B cell (primary cell): ENCODE data around the gene DNAJC15. TPM values are rescaled to one million over a fixed set of nuclear protein-coding genes. Genes with fewer than 3 reads are reported as not detected.

Experiments
- ATAC-seq: fragments of 200-7000 bp; cut with Tn5 transposase; one replicate; pipeline ENCODE4 v1.10.0; 2021; ENCODE audit warnings: low read depth, mild to moderate bottlenecking, moderate number of reproducible peaks, moderate library complexity
- CTCF ChIA-PET: fragments of 350-600 bp; sonication (Branson Sonifier 250); formaldehyde crosslinking; loops from one replicate; lab custom pipeline; 2021; ENCODE audit warnings: antibody characterized with exemption, inconsistent platforms; lab: Charles Lee
- POLR2A ChIA-PET: fragments of 350-600 bp; sonication (Branson Sonifier 250); formaldehyde crosslinking; loops from one replicate; lab custom pipeline; 2021; ENCODE audit warnings: antibody characterized with exemption; lab: Charles Lee
- DNase-seq: peaks from one replicate; pipeline ENCODE4 v3.0.0; 2013
- H2AFZ ChIP-seq: 2 replicates; pipeline ENCODE4 v1.6.1; 2012; ENCODE audit warnings: mild to moderate bottlenecking, low read depth, low read length; ENCODE audit not compliant: insufficient read depth, poor library complexity, severe bottlenecking
- H3K27ac ChIP-seq, 2 donors: 1 replicate in 1 of 2; 2 replicates in 1 of 2; pipeline ENCODE4 v1.5.1; 2012 to 2013; ENCODE audit warnings: low read length in 2 of 2, mild to moderate bottlenecking in 2 of 2, moderate library complexity in 1 of 2
- H3K27me3 ChIP-seq, 4 experiments: fragments of 200-600 bp in 1 of 4; sonication (generic) in 1 of 4; replicated peaks in 1 of 4; 1 replicate in 2 of 4; 2 replicates in 2 of 4; pipeline versions ENCODE4 v1.6.1 to v1.7.0; 2013 to 2016; ENCODE audit warnings: low read length in 3 of 4, mild to moderate bottlenecking in 2 of 4, mixed read lengths in 1 of 4, moderate library complexity in 1 of 4; ENCODE audit not compliant: insufficient read depth in 4 of 4, control insufficient read depth in 3 of 4; ENCODE audit errors: control extremely low read depth in 1 of 4
- H3K36me3 ChIP-seq, 2 experiments: replicated peaks in 1 of 2; 1 replicate in 1 of 2; 2 replicates in 1 of 2; pipeline versions ENCODE4 v1.6.1 to v1.7.1; 2013; ENCODE audit warnings: low read length in 1 of 2; ENCODE audit not compliant: insufficient read depth in 2 of 2, control insufficient read depth in 1 of 2; ENCODE audit errors: control extremely low read depth in 1 of 2, extremely low read depth in 1 of 2
- H3K4me1 ChIP-seq, 2 donors: fragments of 200-600 bp in 1 of 2; sonication (generic) in 1 of 2; 1 replicate in 1 of 2; 2 replicates in 1 of 2; pipeline versions ENCODE4 v1.5.1 to v1.6.1; 2013 to 2017; ENCODE audit warnings: low read length in 2 of 2; ENCODE audit not compliant: control insufficient read depth in 2 of 2, insufficient read depth in 2 of 2
- H3K4me2 ChIP-seq: replicated peaks from 2 replicates; pipeline ENCODE3; 2012; ENCODE audit warnings: mild to moderate bottlenecking, low read depth, low read length; ENCODE audit not compliant: poor library complexity, severe bottlenecking
- H3K4me3 ChIP-seq, 5 experiments: fragments of 200-600 bp in 1 of 5; sonication (generic) in 1 of 5; 1 replicate in 3 of 5; 2 replicates in 2 of 5; pipeline versions ENCODE4 v1.5.1 to v1.7.0; 2011 to 2016; ENCODE audit warnings: low read length in 4 of 5, mild to moderate bottlenecking in 4 of 5, low read depth in 2 of 5, control low read depth in 1 of 5, moderate library complexity in 1 of 5; ENCODE audit not compliant: insufficient read depth in 1 of 5; ENCODE audit errors: control extremely low read depth in 1 of 5, extremely low read depth in 1 of 5
- H3K79me2 ChIP-seq: fragments of 200-600 bp; sonication (generic); one replicate; pipeline ENCODE4 v1.6.0; 2016; ENCODE audit warnings: low read length; ENCODE audit not compliant: control insufficient read depth, insufficient read depth
- H3K9ac ChIP-seq: fragments of 200-600 bp; sonication (generic); 2 replicates; pipeline ENCODE4 v1.6.1; 2017; ENCODE audit warnings: mild to moderate bottlenecking, low read length, moderate library complexity
- H3K9me3 ChIP-seq, 3 donors: one replicate each; pipeline versions ENCODE4 v1.6.1 to v1.7.1; 2013; ENCODE audit warnings: low read length in 2 of 3; ENCODE audit not compliant: control insufficient read depth in 2 of 3, insufficient read depth in 1 of 3; ENCODE audit errors: control extremely low read depth in 1 of 3
- H4K20me1 ChIP-seq: 2 replicates; pipeline ENCODE4 v1.6.0; 2012; ENCODE audit warnings: mild to moderate bottlenecking, low read length; ENCODE audit not compliant: insufficient read depth, control insufficient read depth, poor library complexity, severe bottlenecking
- H3K27ac Mint-ChIP-seq: one replicate; pipeline ENCODE4 v1.8.0; 2021; ENCODE audit warnings: mixed read lengths
- H3K27me3 Mint-ChIP-seq: one replicate; pipeline ENCODE4 v1.8.0; 2021; ENCODE audit warnings: mixed read lengths
- H3K4me1 Mint-ChIP-seq: one replicate; pipeline ENCODE4 v1.8.0; 2021; ENCODE audit warnings: mixed read lengths
- H3K4me3 Mint-ChIP-seq: one replicate; pipeline ENCODE4 v1.8.0; 2021; ENCODE audit warnings: mixed read lengths
- H3K9me3 Mint-ChIP-seq: one replicate; pipeline ENCODE4 v1.8.0; 2022; ENCODE audit warnings: mixed read lengths; ENCODE audit not compliant: insufficient read depth
- EZH2 ChIP-seq: IDR thresholded peaks from 2 replicates; pipeline ENCODE4 v1.6.1; 2012; ENCODE audit warnings: borderline replicate concordance, low read depth, mild to moderate bottlenecking, moderate library complexity, low read length; ENCODE audit not compliant: insufficient read depth, poor library complexity, severe bottlenecking
- WGBS: methylation state at CpG from one replicate; pipeline ENCODE4 v1.1.5; 2013; ENCODE audit warnings: missing lambda C conversion rate; ENCODE audit not compliant: insufficient coverage; 5-methylcytosine and 5-hydroxymethylcytosine counted together
- intact Hi-C: fragments of 100-400 bp; cut with micrococcal nuclease; formaldehyde crosslinking; loops from one replicate; pipeline ENCODE4 v1.10.0; 2022
- polyA minus RNA-seq: library from RNA; depleted of rRNA, polyadenylated mRNA; stranded (reverse); fragments of >200 nt; gene quantifications from 2 replicates; pipeline ENCODE4 v1.2.3, GENCODE V29; 2012
- polyA plus RNA-seq: library from polyadenylated mRNA; depleted of rRNA; stranded (reverse); fragments of >200 nt; gene quantifications from 2 replicates; pipeline ENCODE4 v1.2.3, GENCODE V29; 2012
- total RNA-seq, 2 donors: library from RNA; stranded (reverse); fragments of 120-200 nt in 1 of 2; gene quantifications; 1 replicate in 1 of 2; 2 replicates in 1 of 2; pipeline versions ENCODE4 v1.2.3 to v1.2.4, GENCODE V29; 2013 to 2022
- TF ChIP-seq, protein P1 (sequence below): fragments of 200-600 bp; IDR thresholded peaks from one replicate; pipeline ENCODE4 v1.8.0; 2022; ENCODE audit warnings: antibody characterized with exemption, mild to moderate bottlenecking

Gene DNAJC15
- total RNA-seq = 13.5 and 15.2 TPM in 2 replicates
- total RNA-seq (2013) = 16.6 TPM
- 11.5 and 11.8 TPM in 2 replicates for polyA plus RNA-seq
- 1.9 and 11.2 TPM in 2 replicates for polyA minus RNA-seq

DNA sequence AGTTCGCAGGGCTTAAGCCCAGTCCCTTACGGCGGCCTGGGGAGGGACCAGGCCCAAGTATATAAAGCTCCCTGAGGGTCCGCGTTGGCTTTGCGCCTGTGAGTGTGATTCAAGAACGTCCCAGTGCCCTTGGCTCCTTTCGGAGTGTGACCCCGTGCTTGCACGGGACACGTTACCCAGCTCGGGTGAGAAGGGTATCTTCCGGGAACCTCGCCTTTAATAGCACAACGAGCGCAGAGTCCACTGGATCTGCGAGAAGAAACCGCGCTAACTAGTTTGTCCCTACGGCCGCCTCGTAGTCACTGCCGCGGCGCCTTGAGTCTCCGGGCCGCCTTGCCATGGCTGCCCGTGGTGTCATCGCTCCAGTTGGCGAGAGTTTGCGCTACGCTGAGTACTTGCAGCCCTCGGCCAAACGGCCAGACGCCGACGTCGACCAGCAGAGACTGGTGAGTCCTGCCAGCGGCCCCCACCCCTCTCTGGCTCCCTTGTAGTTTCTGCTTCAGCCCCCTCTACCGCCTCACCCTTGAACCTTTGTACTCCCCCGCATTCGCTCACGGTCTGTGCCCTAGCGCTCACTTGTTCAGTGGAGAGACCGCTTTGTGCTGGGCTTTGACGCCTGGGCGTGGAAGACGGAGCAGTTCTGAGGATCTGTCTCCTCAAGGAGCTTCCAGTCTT, at the start of gene DNAJC15:
TSS of gene DNAJC15 (plus strand) at position 298 of the 675 bp plus-strand sequence. CDS start at position 339, 41 bp downstream.
- Histone ChIP-seq H3K4me2 (peak within 1 kb of the TSS; percentile 87), H3K9ac (peak within 1 kb of the TSS; percentile 89), H2AFZ (peak within 1 kb of the TSS; percentile 92), H3K79me2 (peaks cover 54% of the 10 kb centered on the region), H3K9me3 (no peaks in the 10 kb centered on the region), H4K20me1 (no peaks in the 10 kb centered on the region), H3K4me3 (peak within 1 kb of the TSS; percentile 67 to 89 (median 70)), H3K27me3 (no peaks in the 10 kb centered on the region), H3K27ac (peak within 1 kb of the TSS; percentile 81 to 87), H3K4me1 (peaks cover 25 to 26% of the 10 kb centered on the region in 2 donors), H3K36me3 (peaks cover 4 to 6% of the 10 kb centered on the region in 2 experiments)
- CTCF ChIA-PET = interaction anchor here (0.7 to 3.8 kb wide), 19 partner anchors 10 to 778 kb away, joined by 3 to 24 read pairs (median 5); partner anchors contain the start of gene EPSTI1
- intact Hi-C loops = loop anchor here (1.0 to 10.0 kb wide), 5 partner anchors 21 to 61 kb away; partner anchors contain the start of gene EPSTI1
- TF ChIP-seq EZH2 = no peak
- TF ChIP-seq, protein P1, sequence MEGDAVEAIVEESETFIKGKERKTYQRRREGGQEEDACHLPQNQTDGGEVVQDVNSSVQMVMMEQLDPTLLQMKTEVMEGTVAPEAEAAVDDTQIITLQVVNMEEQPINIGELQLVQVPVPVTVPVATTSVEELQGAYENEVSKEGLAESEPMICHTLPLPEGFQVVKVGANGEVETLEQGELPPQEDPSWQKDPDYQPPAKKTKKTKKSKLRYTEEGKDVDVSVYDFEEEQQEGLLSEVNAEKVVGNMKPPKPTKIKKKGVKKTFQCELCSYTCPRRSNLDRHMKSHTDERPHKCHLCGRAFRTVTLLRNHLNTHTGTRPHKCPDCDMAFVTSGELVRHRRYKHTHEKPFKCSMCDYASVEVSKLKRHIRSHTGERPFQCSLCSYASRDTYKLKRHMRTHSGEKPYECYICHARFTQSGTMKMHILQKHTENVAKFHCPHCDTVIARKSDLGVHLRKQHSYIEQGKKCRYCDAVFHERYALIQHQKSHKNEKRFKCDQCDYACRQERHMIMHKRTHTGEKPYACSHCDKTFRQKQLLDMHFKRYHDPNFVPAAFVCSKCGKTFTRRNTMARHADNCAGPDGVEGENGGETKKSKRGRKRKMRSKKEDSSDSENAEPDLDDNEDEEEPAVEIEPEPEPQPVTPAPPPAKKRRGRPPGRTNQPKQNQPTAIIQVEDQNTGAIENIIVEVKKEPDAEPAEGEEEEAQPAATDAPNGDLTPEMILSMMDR = peak; percentile 25
- peak within 1 kb of the TSS; percentile 96 for H3K4me3 Mint-ChIP-seq
- peaks cover 41% of the 10 kb centered on the region for H3K4me1 Mint-ChIP-seq
- WGBS = 7% methylated on average over 44 of the region's 48 CpGs
- ATAC-seq (peak; percentile 90), DNase-seq (peak; percentile 92)
- H3K27me3 Mint-ChIP-seq = no peaks in the 10 kb centered on the region
- H3K9me3 Mint-ChIP-seq = no peaks in the 10 kb centered on the region
- POLR2A ChIA-PET = interaction anchor here (0.5 to 2.7 kb wide), 6 partner anchors 10 to 63 kb away, joined by 3 to 19 read pairs (median 5); partner anchors contain the start of gene EPSTI1
- peak within 1 kb of the TSS; percentile 97 for H3K27ac Mint-ChIP-seq

DNA sequence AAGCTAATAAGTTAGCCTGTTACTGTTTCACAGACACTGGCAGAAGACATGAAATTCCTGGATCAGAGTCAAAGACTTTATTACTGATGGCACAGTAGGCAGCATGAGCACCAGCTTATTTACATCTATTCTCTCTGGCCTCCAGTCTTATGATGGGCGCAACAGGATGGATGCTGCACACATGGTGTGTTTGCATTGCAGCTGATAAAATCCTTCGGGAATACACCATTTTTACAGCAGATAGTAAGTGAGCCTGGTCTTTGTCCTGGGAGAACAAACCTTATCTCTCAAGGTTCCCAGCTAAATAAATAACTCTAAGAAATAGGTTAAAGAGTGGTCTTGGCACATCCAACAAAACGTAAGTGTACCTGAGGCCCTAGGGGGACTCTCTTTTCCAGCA, 47.3 kb upstream of the DNAJC15 start:
- ATAC-seq (no peak), DNase-seq (no peak)
- no peak overlapping the region for H3K4me2 ChIP-seq
- CTCF ChIA-PET = interaction anchor here (1.2 to 1.3 kb wide), 2 partner anchors 16 to 81 kb away, joined by 3 to 5 read pairs; partner anchors contain the start of gene EPSTI1
- H3K36me3 ChIP-seq = no peaks in the 10 kb centered on the region
- POLR2A ChIA-PET = no interaction called here
- H3K4me3 ChIP-seq = no peak overlapping the region
- H3K27me3 Mint-ChIP-seq = no peaks in the 10 kb centered on the region
- no peak overlapping the region for H3K4me3 Mint-ChIP-seq
- H3K27ac Mint-ChIP-seq = peak overlapping the region; percentile 32
- H3K27me3 ChIP-seq = no peaks in the 10 kb centered on the region
- no CpG with 5 or more reads among the region's 3 CpGs for WGBS
- peaks cover 3 to 11% (median 7%) of the 10 kb centered on the region in 3 donors for H3K9me3 ChIP-seq
- H2AFZ ChIP-seq = no peak overlapping the region
- TF ChIP-seq, protein P1 = no peak
- TF ChIP-seq EZH2 = no peak
- H3K79me2 ChIP-seq = peaks cover 25% of the 10 kb centered on the region
- no peaks in the 10 kb centered on the region for H4K20me1 ChIP-seq
- H3K9ac ChIP-seq = no peak overlapping the region
- H3K27ac ChIP-seq = no peak overlapping the region
- H3K4me1 ChIP-seq = peaks cover 22% of the 10 kb centered on the region in 2 donors
- peaks cover 4% of the 10 kb centered on the region for H3K9me3 Mint-ChIP-seq
- H3K4me1 Mint-ChIP-seq = peaks cover 38% of the 10 kb centered on the region
- intact Hi-C loops = no loop called here
